Adrenal gland (tissue), 5 donors: ENCODE measurements around the gene CES4A.

Experiments
- POLR2A ChIP-seq, 2 donors: fragments of 450-650 bp; IDR thresholded peaks; one replicate each; pipeline ENCODE4 v1.6.1; 2017; ENCODE audit warnings: antibody characterized with exemption in 2 of 2, mild to moderate bottlenecking in 2 of 2, moderate library complexity in 1 of 2
- TF ChIP-seq, protein P1 (sequence below), 6 experiments: fragments of 450-650 bp in 4 of 6; fragments of 200-600 bp in 2 of 6; sonication (generic) in 1 of 6; IDR thresholded peaks; 1 replicate in 5 of 6; 2 replicates in 1 of 6; pipeline versions ENCODE4 v1.5.1 to v1.8.0; 2016 to 2021; ENCODE audit warnings: antibody characterized with exemption in 6 of 6, mild to moderate bottlenecking in 2 of 6, moderate library complexity in 1 of 6
- donor health status: DM: no; HTN: no; CAD: no.

DNA sequence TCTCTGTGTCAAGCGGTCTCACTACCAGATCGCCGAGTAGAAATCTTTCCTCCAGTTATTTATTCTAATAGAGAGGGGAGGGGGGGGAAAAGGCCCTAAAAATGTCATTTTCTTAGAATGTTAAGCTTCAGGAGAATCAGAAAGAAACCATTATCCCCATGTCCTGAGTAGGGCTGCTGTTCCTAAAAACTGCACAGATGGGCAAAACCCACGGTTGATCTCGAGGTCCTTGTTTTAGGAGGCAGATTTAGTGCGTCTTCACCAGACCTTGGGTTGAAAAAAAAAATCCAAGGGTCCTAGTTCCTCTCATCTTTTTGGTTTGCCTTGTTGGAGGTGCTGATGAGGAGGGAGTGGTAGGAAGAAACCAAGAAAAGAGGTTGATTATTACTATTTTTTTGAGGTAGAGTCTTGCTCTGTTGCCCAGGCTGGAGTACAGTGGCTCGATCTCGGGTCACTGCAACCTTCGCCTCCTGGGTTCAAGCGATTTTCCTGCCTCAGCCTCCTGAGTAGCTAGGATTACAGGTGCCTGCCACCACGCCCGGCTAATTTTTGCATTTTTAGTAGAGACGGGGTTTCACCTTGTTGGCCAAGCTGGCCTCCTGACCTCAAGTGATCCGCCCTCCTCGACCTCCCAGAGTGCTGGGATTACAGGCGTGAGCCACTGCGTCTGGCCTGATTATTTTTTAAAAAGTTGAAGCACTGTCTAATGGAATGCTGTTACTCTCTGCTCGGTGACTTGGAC, 42.0 kb downstream of the CES4A start:
- TF ChIP-seq, protein P1, sequence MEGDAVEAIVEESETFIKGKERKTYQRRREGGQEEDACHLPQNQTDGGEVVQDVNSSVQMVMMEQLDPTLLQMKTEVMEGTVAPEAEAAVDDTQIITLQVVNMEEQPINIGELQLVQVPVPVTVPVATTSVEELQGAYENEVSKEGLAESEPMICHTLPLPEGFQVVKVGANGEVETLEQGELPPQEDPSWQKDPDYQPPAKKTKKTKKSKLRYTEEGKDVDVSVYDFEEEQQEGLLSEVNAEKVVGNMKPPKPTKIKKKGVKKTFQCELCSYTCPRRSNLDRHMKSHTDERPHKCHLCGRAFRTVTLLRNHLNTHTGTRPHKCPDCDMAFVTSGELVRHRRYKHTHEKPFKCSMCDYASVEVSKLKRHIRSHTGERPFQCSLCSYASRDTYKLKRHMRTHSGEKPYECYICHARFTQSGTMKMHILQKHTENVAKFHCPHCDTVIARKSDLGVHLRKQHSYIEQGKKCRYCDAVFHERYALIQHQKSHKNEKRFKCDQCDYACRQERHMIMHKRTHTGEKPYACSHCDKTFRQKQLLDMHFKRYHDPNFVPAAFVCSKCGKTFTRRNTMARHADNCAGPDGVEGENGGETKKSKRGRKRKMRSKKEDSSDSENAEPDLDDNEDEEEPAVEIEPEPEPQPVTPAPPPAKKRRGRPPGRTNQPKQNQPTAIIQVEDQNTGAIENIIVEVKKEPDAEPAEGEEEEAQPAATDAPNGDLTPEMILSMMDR (IDR thresholded peaks at IDR 0.05) = no peak
- TF ChIP-seq POLR2A (IDR thresholded peaks at IDR 0.05) = no peak
